ENCODE results near the gene SNAP29. TPM values are rescaled to one million over a fixed set of nuclear protein-coding genes. Genes with fewer than 3 reads are reported as not detected.

SNAP29 gene
- total RNA-seq, 1 experiment from 2014 or later, result 23.9 TPM

DNA sequence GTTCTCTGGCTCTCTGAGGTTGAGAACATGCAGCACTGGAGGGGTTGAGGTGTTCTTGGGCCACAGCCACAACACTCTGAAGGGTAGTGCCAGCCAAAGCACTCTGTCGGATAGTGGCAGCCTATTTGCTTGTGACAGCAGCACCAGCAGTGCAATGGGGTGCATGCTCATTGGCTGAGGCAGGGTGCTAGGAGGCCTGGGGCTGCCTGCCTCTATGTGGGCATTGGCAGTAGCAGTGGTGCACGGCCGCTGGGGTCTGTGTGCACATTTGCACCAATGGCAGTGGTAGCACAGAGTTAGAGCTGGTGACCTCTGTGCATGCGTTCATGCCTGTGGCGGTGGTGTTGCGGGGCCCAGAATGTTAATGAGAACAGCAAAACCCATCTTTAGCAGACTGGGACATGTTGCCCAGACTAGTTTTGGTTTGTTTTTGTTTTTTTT, 25.6 kb upstream of the SNAP29 start:
- POLR2A ChIA-PET (ENCODE audit: unreplicated experiment), result no interaction called here
- peaks cover 10% of the 10 kb centered on the region; the same call in 1 of the 2 replicates for H3K36me3 ChIP-seq (ENCODE audit: low read depth, low read length)
- no peaks in the 10 kb centered on the region for H3K4me1 ChIP-seq (ENCODE audit: insufficient read depth, low read length)
- H3K79me2 ChIP-seq (ENCODE audit: low read length), result no peaks in the 10 kb centered on the region
- intact Hi-C loops (cut with micrococcal nuclease), result no loop called here
- H2AFZ ChIP-seq (ENCODE audit: low read length), result no peak overlapping the region
- ATAC-seq (no peak), DNase-seq (no peak)
- H3K27ac ChIP-seq (ENCODE audit: low read length), result no peak overlapping the region
- no TSS peak for BruUV-seq (replicated peaks)
- H3K9me3 ChIP-seq (ENCODE audit: low read length), result no peaks in the 10 kb centered on the region
- H3F3A ChIP-seq (ENCODE audit: low read length, unreplicated experiment), result no peaks in the 10 kb centered on the region
- no peaks in the 10 kb centered on the region for H3K27me3 ChIP-seq (ENCODE audit: low read length)
- CTCF ChIA-PET, result no interaction called here
- H3K4me3 ChIP-seq (ENCODE audit: low read length), result no peak overlapping the region
- H3K4me2 ChIP-seq (ENCODE audit: low read length), result no peak overlapping the region
- no peaks in the 10 kb centered on the region for H4K20me1 ChIP-seq (ENCODE audit: low read length)
- no peak overlapping the region for H3K9ac ChIP-seq (ENCODE audit: low read length)
- no peak for TF ChIP-seq EZH2 (IDR thresholded peaks at IDR 0.05; ENCODE audit: low read length, unreplicated experiment)
- TF ChIP-seq EZH2phosphoT487 (IDR thresholded peaks at IDR 0.05; ENCODE audit: borderline replicate concordance, low read length), result no peak
- H3K9me2 ChIP-seq (replicated peaks; ENCODE audit: low read length), result no peaks in the 10 kb centered on the region

DNA sequence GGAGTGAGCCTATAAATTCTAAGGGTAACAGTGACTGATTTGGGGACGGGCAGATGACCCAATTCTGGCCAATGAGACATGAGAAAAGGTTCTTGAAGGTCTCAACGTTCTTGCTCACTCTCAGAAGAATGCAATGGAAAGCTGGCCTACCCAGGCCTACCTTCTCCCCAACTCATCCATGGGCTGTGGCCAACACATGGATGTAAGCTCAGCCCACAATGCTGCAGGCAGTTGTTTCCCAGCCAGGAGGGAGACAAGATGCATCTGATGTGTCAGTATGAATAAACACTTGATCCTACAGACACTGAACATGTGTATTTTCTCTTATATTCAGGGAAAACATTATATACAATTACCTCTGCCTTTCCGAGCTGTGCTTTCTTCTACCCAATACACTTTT, 24.6 kb upstream of the SNAP29 start:
- Histone ChIP-seq H3K9me3 (ENCODE audit: low read length) (no peaks in the 10 kb centered on the region), H4K20me1 (ENCODE audit: low read length) (no peaks in the 10 kb centered on the region), H3K9me2 (replicated peaks; ENCODE audit: low read length) (no peaks in the 10 kb centered on the region), H3K27ac (ENCODE audit: low read length) (no peak overlapping the region), H3K27me3 (ENCODE audit: low read length) (no peaks in the 10 kb centered on the region), H3K4me3 (ENCODE audit: low read length) (no peak overlapping the region), H3K9ac (ENCODE audit: low read length) (no peak overlapping the region), H3K79me2 (ENCODE audit: low read length) (peaks cover 5% of the 10 kb centered on the region; the same call in 1 of the 2 replicates), H3F3A (ENCODE audit: low read length, unreplicated experiment) (no peaks in the 10 kb centered on the region), H3K4me1 (ENCODE audit: insufficient read depth, low read length) (no peaks in the 10 kb centered on the region), H2AFZ (ENCODE audit: low read length) (no peak overlapping the region), H3K36me3 (ENCODE audit: low read depth, low read length) (peaks cover 10% of the 10 kb centered on the region; the same call in 1 of the 2 replicates), H3K4me2 (ENCODE audit: low read length) (no peak overlapping the region)
- ChIA-PET CTCF (no interaction called here), POLR2A (ENCODE audit: unreplicated experiment) (no interaction called here)
- TF ChIP-seq, protein P1, sequence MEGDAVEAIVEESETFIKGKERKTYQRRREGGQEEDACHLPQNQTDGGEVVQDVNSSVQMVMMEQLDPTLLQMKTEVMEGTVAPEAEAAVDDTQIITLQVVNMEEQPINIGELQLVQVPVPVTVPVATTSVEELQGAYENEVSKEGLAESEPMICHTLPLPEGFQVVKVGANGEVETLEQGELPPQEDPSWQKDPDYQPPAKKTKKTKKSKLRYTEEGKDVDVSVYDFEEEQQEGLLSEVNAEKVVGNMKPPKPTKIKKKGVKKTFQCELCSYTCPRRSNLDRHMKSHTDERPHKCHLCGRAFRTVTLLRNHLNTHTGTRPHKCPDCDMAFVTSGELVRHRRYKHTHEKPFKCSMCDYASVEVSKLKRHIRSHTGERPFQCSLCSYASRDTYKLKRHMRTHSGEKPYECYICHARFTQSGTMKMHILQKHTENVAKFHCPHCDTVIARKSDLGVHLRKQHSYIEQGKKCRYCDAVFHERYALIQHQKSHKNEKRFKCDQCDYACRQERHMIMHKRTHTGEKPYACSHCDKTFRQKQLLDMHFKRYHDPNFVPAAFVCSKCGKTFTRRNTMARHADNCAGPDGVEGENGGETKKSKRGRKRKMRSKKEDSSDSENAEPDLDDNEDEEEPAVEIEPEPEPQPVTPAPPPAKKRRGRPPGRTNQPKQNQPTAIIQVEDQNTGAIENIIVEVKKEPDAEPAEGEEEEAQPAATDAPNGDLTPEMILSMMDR (conservative IDR thresholded peaks at IDR 0.05; ENCODE audit: low read depth, low read length), result no peak
- TF ChIP-seq EZH2phosphoT487 (IDR thresholded peaks at IDR 0.05; ENCODE audit: borderline replicate concordance, low read length), result no peak
- TF ChIP-seq EZH2 (IDR thresholded peaks at IDR 0.05; ENCODE audit: low read length, unreplicated experiment), result no peak
- BruUV-seq (replicated peaks), result no TSS peak
- ATAC-seq (no peak), DNase-seq (no peak)
- intact Hi-C loops (cut with micrococcal nuclease), result no loop called here

DNA sequence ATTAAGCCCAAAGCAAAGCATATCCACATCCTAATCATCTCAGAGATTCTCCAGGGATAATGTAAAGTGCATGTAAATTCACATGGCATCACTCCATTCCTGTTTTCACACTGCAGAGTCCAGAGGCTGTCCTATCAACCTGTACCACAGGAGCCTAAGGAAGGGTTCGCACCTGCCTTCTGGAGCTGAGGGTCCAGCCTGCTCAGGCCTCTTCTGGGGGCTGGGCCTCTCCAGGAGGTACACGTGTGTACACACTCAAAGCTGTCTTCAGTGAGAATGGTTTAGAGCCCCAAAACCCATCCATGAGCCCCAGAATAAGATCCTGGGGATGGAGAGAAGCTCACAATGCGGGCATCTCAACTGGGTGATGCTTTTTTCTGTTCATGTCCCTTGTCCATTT, 24.1 kb upstream of the SNAP29 start:
- no TSS peak for BruUV-seq (replicated peaks)
- Histone ChIP-seq H4K20me1 (ENCODE audit: low read length) (no peaks in the 10 kb centered on the region), H3K4me2 (ENCODE audit: low read length) (no peak overlapping the region), H3F3A (ENCODE audit: low read length, unreplicated experiment) (no peaks in the 10 kb centered on the region), H3K4me1 (ENCODE audit: insufficient read depth, low read length) (no peaks in the 10 kb centered on the region), H3K9me3 (ENCODE audit: low read length) (no peaks in the 10 kb centered on the region), H3K79me2 (ENCODE audit: low read length) (peaks cover 10% of the 10 kb centered on the region), H3K4me3 (ENCODE audit: low read length) (no peak overlapping the region), H3K27ac (ENCODE audit: low read length) (no peak overlapping the region), H3K27me3 (ENCODE audit: low read length) (no peaks in the 10 kb centered on the region), H2AFZ (ENCODE audit: low read length) (no peak overlapping the region), H3K9ac (ENCODE audit: low read length) (no peak overlapping the region), H3K36me3 (ENCODE audit: low read depth, low read length) (peaks cover 10% of the 10 kb centered on the region; the same call in 1 of the 2 replicates), H3K9me2 (replicated peaks; ENCODE audit: low read length) (no peaks in the 10 kb centered on the region)
- DNase-seq (no peak), ATAC-seq (no peak)
- TF ChIP-seq EZH2 (IDR thresholded peaks at IDR 0.05; ENCODE audit: low read length, unreplicated experiment), result no peak
- TF ChIP-seq EZH2phosphoT487 (IDR thresholded peaks at IDR 0.05; ENCODE audit: borderline replicate concordance, low read length), result no peak
- TF ChIP-seq, protein P1 (conservative IDR thresholded peaks at IDR 0.05; ENCODE audit: low read depth, low read length), result no peak
- POLR2A ChIA-PET (ENCODE audit: unreplicated experiment), result no interaction called here
- intact Hi-C loops (cut with micrococcal nuclease), result no loop called here
- CTCF ChIA-PET, result no interaction called here

All from PC-3 (cell line).